ENCODE measurements around the gene C1GALT1C1L. TPM values are rescaled to one million over a fixed set of nuclear protein-coding genes. Genes with fewer than 3 reads are reported as not detected.

C1GALT1C1L gene
- total and polyA plus RNA-seq, 2 of the 13 experiments (the other 11 are each of a cell fraction or from before 2014, with no cell fraction given): 1.3 to 2.4 TPM

GRCh38 chr2:43634604-43635306 lies 41.5 kb downstream of the C1GALT1C1L start (continued):
- no peak for TF ChIP-seq HBP1 (CRISPR knock-in tag; IDR thresholded peaks at IDR 0.05; ENCODE audit: low read depth)
- no peak; the same call in 1 of the 2 replicates for TF ChIP-seq ZNF460 (CRISPR knock-in tag; IDR thresholded peaks at IDR 0.05; ENCODE audit: borderline replicate concordance)
- no peak for TF ChIP-seq ZNF451 (CRISPR knock-in tag; IDR thresholded peaks at IDR 0.05)
- peak; percentile 39; the same call in 1 of the 2 replicates for TF ChIP-seq KDM6A (CRISPR knock-in tag; IDR thresholded peaks at IDR 0.05; ENCODE audit: low read depth)
- TF ChIP-seq RFX5 (IDR thresholded peaks at IDR 0.05; ENCODE audit: low read depth, low read length): no peak
- TF ChIP-seq ZNF737 (CRISPR knock-in tag; IDR thresholded peaks at IDR 0.05; ENCODE audit: borderline replicate concordance): no peak
- TF ChIP-seq MED13 (CRISPR knock-in tag; IDR thresholded peaks at IDR 0.05): no peak
- peak; percentile 85; the same call in 1 of the 2 replicates for TF ChIP-seq ATM (IDR thresholded peaks at IDR 0.05; ENCODE audit: borderline replicate concordance)
- TF ChIP-seq ATF3 (CRISPR knock-in tag; IDR thresholded peaks at IDR 0.05): peak; percentile 61; the same call in 1 of the 2 replicates
- TF ChIP-seq ZNF614 (CRISPR knock-in tag; IDR thresholded peaks at IDR 0.05; ENCODE audit: borderline replicate concordance): peak; percentile 94
- no peak for TF ChIP-seq ZMAT5 (CRISPR knock-in tag; IDR thresholded peaks at IDR 0.05; ENCODE audit: borderline replicate concordance, low read depth)
- peak; percentile 98 for TF ChIP-seq ARID5B (CRISPR knock-in tag; IDR thresholded peaks at IDR 0.05)
- TF ChIP-seq ZFAT (CRISPR knock-in tag; conservative IDR thresholded peaks at IDR 0.05): no peak
- TF ChIP-seq TFE3 (CRISPR knock-in tag; IDR thresholded peaks at IDR 0.05): no peak
- TF ChIP-seq FOXO4 (CRISPR knock-in tag; conservative IDR thresholded peaks at IDR 0.05): no peak
- TF ChIP-seq MAFK (conservative IDR thresholded peaks at IDR 0.05 in 1 of 2, IDR thresholded peaks at IDR 0.05 in 1 of 2; ENCODE audit: low read length in 2 of 2): peak; percentile 3 to 34; a peak in 1 of 4 replicates
- 0 out of 2 replicates have a peak, but pooled peaks have one; percentile 49 for TF ChIP-seq ZNF639 (CRISPR knock-in tag; conservative IDR thresholded peaks at IDR 0.05)
- TF ChIP-seq JUND (CRISPR knock-in tag; IDR thresholded peaks at IDR 0.05): peak; percentile 51; the same call in 1 of the 2 replicates
- TF ChIP-seq ZNF572 (CRISPR knock-in tag; IDR thresholded peaks at IDR 0.05): no peak
